Body of pancreas (tissue), 4 donors: Measurements from ENCODE around the gene CAMTA1. TPM values are rescaled to one million over a fixed set of nuclear protein-coding genes. Genes with fewer than 3 reads are reported as not detected.
A peak's percentile ranks its signal among the peaks of the same experiment; 100 is the strongest.

Experiments used
- ATAC-seq: fragments of 150-250 bp; one replicate; pipeline ENCODE4 v1.9.1; 2016
- DNase-seq, 4 donors: peaks; one replicate each; pipeline ENCODE4 v3.0.0-alpha.2; 2019
- H3K27ac ChIP-seq, 4 donors: fragments of 200-600 bp; sonication (generic); 1 replicate in 3 of 4; 2 replicates in 1 of 4; pipeline versions ENCODE4 v1.5.1 to v1.6.1; 2016 to 2019; ENCODE audit warnings: mild to moderate bottlenecking in 1 of 4, mixed read lengths in 1 of 4, moderate library complexity in 1 of 4
- H3K27me3 ChIP-seq, 2 donors: fragments of 200-600 bp; sonication (generic); one replicate each; pipeline ENCODE4 v1.6.0; 2016; ENCODE audit warnings: mild to moderate bottlenecking in 1 of 2
- H3K36me3 ChIP-seq, 2 donors: fragments of 200-600 bp; sonication (generic); replicated peaks in 1 of 2; 2 replicates each; pipeline ENCODE4 v1.5.1; 2016; ENCODE audit warnings: low read depth in 2 of 2; ENCODE audit not compliant: insufficient read depth in 1 of 2
- H3K4me1 ChIP-seq: fragments of 200-600 bp; sonication (generic); one replicate; pipeline ENCODE4 v1.6.0; 2016
- H3K4me3 ChIP-seq, 2 donors: fragments of 200-600 bp; sonication (generic); 1 replicate in 1 of 2; 2 replicates in 1 of 2; pipeline ENCODE4 v1.5.1; 2016 to 2019
- H3K9me3 ChIP-seq, 3 donors: fragments of 200-600 bp; sonication (generic); 1 replicate in 2 of 3; 2 replicates in 1 of 3; pipeline ENCODE4 v1.5.1; 2016
- POLR2A ChIP-seq, 3 donors: fragments of 450-650 bp; IDR thresholded peaks; one replicate each; pipeline ENCODE4 v1.6.1; 2016; ENCODE audit warnings: antibody characterized with exemption in 3 of 3, mild to moderate bottlenecking in 2 of 3
- WGBS, 2 donors: methylation state at CpG; one replicate each; pipeline ENCODE4 v1.1.5; 2017; 5-methylcytosine and 5-hydroxymethylcytosine counted together
- intact Hi-C: fragments of 100-400 bp; cut with DNase I; formaldehyde crosslinking; loops from one replicate; pipeline ENCODE4 v1.15.1; 2023
- total RNA-seq, 2 donors: library from RNA; depleted of rRNA; stranded (reverse); fragments of >200 nt; gene quantifications; one replicate each; pipeline ENCODE4 v1.1.0, GENCODE V29; 2016
- TF ChIP-seq, protein P1 (sequence below), 7 experiments: fragments of 450-650 bp in 4 of 7; fragments of 200-600 bp in 3 of 7; sonication (generic) in 3 of 7; IDR thresholded peaks; one replicate each; pipeline ENCODE4 v1.5.1; 2016 to 2019; ENCODE audit warnings: antibody characterized with exemption in 7 of 7

Gene CAMTA1
- total RNA-seq, 2 donors from 2014 or later = 36.3 to 59.7 TPM

- TF ChIP-seq POLR2A (IDR thresholded peaks at IDR 0.05) = no peak
- TF ChIP-seq, protein P1, sequence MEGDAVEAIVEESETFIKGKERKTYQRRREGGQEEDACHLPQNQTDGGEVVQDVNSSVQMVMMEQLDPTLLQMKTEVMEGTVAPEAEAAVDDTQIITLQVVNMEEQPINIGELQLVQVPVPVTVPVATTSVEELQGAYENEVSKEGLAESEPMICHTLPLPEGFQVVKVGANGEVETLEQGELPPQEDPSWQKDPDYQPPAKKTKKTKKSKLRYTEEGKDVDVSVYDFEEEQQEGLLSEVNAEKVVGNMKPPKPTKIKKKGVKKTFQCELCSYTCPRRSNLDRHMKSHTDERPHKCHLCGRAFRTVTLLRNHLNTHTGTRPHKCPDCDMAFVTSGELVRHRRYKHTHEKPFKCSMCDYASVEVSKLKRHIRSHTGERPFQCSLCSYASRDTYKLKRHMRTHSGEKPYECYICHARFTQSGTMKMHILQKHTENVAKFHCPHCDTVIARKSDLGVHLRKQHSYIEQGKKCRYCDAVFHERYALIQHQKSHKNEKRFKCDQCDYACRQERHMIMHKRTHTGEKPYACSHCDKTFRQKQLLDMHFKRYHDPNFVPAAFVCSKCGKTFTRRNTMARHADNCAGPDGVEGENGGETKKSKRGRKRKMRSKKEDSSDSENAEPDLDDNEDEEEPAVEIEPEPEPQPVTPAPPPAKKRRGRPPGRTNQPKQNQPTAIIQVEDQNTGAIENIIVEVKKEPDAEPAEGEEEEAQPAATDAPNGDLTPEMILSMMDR (IDR thresholded peaks at IDR 0.05) = no peak
- peaks cover 21% of the 10 kb centered on the region for H3K4me1 ChIP-seq
- H3K4me3 ChIP-seq = no peak overlapping the region
- ATAC-seq (peak; percentile 93), DNase-seq (peak; percentile 80 to 89 (median 86))
- peak overlapping the region in 2 of 4 donors; percentile 61 to 71 for H3K27ac ChIP-seq
- H3K36me3 ChIP-seq = no peaks in the 10 kb centered on the region
- intact Hi-C loops = no loop called here
- no peaks in the 10 kb centered on the region for H3K27me3 ChIP-seq
- 27 to 32% methylated on average over 14 to 21 of the region's 21 CpGs for WGBS, 2 donors
- H3K9me3 ChIP-seq = no peaks in the 10 kb centered on the region
Measured at GRCh38 chr1:7097938-7098592, 312.8 kb downstream of the CAMTA1 start.

- TF ChIP-seq POLR2A (IDR thresholded peaks at IDR 0.05) = no peak
- TF ChIP-seq, protein P1 (IDR thresholded peaks at IDR 0.05) = no peak
- ATAC-seq (peak; percentile 12), DNase-seq (peak; percentile 24 to 66 (median 50))
- Histone ChIP-seq H3K4me3 (no peak overlapping the region), H3K27me3 (no peaks in the 10 kb centered on the region), H3K4me1 (peaks cover 21% of the 10 kb centered on the region), H3K36me3 (no peaks in the 10 kb centered on the region), H3K27ac (peak overlapping the region in 2 of 4 donors; percentile 61 to 71), H3K9me3 (no peaks in the 10 kb centered on the region)
- intact Hi-C loops = no loop called here
- 72 to 92% methylated on average over 7 of the region's 7 CpGs for WGBS, 2 donors
Measured at GRCh38 chr1:7098641-7099040, 313.4 kb downstream of the CAMTA1 start.

GRCh38 chr1:7100479-7100878, 315.2 kb downstream of the CAMTA1 start:
- H3K4me1 ChIP-seq = peaks cover 24% of the 10 kb centered on the region
- WGBS, 2 donors = 69 to 82% methylated on average over 8 of the region's 8 CpGs
- no peak for ATAC-seq
- DNase-seq = no peak
- H3K27me3 ChIP-seq = no peaks in the 10 kb centered on the region
- H3K27ac ChIP-seq = no peak overlapping the region
- intact Hi-C loops = no loop called here
- H3K9me3 ChIP-seq = no peaks in the 10 kb centered on the region
- H3K36me3 ChIP-seq = no peaks in the 10 kb centered on the region
- TF ChIP-seq, protein P1 (IDR thresholded peaks at IDR 0.05) = no peak
- TF ChIP-seq POLR2A (IDR thresholded peaks at IDR 0.05) = no peak
- H3K4me3 ChIP-seq = no peak overlapping the region

DNA sequence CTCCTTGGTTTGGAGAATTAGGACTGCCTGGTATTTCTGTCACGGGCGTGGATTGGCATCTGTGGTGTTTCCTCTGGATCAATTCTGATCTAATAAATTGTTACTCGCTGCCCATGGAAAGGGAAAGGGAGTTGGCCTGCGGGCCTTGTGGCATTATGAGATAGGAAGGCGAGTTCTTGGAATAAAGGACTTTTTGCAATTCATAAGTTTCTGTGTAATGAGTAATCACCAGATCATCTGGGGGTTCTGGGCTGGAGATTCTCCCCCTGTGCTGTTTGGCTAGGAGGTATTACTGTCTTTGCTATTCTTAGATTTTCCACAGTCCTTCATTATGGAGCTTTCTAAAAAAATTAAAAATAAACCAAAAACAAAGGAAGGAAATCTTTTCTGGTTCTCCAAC, 315.9 kb downstream of the CAMTA1 start:
- intact Hi-C loops = no loop called here
- Histone ChIP-seq H3K4me3 (no peak overlapping the region), H3K9me3 (no peaks in the 10 kb centered on the region), H3K36me3 (no peaks in the 10 kb centered on the region), H3K4me1 (peaks cover 25% of the 10 kb centered on the region), H3K27me3 (no peaks in the 10 kb centered on the region), H3K27ac (no peak overlapping the region)
- WGBS, 2 donors = 88 to 89% methylated on average over 5 of the region's 5 CpGs
- ATAC-seq (no peak), DNase-seq (no peak)
- TF ChIP-seq POLR2A (IDR thresholded peaks at IDR 0.05) = no peak
- TF ChIP-seq, protein P1 (IDR thresholded peaks at IDR 0.05) = no peak

GRCh38 chr1:7103361-7103782, 318.1 kb downstream of the CAMTA1 start:
- Histone ChIP-seq H3K27me3 (no peaks in the 10 kb centered on the region), H3K27ac (no peak overlapping the region), H3K4me3 (no peak overlapping the region), H3K9me3 (no peaks in the 10 kb centered on the region), H3K36me3 (no peaks in the 10 kb centered on the region), H3K4me1 (peaks cover 8% of the 10 kb centered on the region)
- DNase-seq = no peak
- TF ChIP-seq, protein P1 (IDR thresholded peaks at IDR 0.05) = no peak
- TF ChIP-seq POLR2A (IDR thresholded peaks at IDR 0.05) = no peak
- no peak for ATAC-seq
- WGBS, 2 donors = 66 to 72% methylated on average over 7 of the region's 7 CpGs
- intact Hi-C loops = no loop called here
